SKM-1 treated with dmso at 0.1 percent for 144 hours (cell line): Measurements from ENCODE around the gene MOCS1.

Experiments
- DNase-seq: peaks from one replicate; lab custom pipeline; 2025; ENCODE audit not compliant: unreplicated experiment; lab: John Stamatoyannopoulos, UW

The MOCS1 gene

DNA sequence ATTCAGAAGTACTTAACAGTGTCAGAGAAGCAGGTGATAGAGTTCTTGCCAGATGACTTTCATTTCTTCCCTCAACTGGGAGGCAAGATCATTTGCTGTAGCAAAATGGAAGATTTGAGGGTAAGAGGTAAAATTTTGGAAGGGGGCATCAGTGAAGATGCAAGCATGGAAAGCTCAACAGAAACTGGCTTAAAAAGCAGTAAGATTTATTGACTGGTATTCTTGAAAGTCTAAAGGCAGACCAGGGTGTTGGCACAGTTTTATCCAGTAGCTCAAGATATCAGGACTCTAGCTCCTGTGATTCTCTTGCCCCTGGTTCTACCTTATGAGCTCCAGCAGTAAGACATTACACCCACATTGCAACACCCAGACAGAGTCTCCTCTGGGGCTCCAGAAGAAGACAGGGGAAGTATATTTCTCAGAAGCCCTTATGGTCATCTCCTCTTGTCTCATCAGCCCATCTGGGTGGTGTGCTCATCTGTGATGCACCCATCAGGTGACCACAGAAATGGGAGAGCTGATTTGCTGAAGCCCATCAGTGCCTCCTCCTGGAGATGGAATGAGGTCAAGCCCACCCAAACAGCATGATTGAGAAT lies 16.0 kb upstream of the MOCS1 start:
- no peak for DNase-seq

DNA sequence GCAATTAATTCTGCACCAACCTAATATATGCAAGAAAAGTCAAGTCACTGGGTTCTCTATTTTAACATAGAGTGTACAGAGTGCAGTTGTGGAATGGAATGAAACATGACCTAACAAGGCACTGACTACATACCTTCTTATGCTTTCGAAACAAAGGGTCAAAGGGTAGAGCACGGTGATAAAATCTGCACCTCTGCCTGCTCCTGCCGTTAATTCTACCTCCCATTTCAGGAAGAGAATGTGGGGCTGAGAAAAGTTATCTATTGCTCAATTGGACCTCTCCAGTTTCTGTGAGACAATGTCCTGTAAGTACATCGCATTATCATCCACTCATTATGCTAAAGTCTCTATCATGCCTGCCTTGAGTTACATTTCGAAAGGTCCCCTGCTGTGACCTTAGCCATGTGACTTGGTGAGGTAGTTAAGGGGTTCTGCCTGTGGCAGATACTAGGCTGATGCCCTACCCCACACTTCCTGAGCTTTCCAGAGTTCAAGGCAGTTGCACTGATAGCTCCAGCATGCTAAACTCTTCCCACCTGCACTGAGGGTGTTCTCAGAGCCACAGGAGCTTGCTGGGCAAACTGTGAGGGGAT lies 14.0 kb upstream of the MOCS1 start:
- no peak for DNase-seq

DNA sequence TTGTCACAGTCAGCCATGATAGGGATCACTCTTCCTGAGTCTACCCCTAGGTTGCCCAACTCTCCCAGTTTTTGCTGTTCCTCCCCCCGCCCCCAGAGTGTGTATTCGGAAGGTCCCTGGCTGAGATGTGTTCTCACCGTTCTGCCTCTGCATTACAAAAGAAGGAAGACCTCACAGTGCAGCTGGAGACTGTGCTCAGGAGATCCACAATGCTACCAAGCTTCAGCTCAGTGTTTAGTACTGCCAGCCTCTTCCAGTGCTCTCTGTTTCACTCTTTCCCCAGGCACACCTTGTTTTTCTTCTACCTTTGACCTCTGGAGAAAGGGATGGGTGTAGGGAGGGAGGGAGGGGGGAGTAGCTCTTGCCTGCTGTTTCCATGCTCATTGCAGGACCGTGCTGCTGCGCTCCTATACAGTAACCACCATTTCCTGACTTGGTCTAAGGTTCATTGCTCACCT lies 13.4 kb upstream of the MOCS1 start:
- no peak for DNase-seq

DNA sequence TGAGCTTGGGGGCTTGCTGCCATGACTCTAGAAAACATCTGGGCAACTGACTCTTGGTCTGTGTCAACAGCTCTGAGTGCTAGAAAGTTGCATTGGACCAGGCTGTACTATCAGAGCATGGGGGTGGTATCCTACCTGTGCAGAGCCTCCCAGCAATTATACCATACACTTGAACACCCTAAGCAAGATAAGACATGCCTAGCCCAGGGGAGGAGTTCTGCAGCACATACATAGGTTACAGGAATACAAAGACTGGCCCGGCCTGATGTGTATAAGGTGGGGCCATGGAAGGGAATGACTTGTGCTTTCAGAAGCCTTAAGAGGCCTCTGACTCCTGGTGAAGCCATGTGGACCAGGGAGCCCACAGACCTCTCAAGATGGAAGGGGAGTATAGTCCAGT lies 11.4 kb upstream of the MOCS1 start:
- no peak for DNase-seq

DNA sequence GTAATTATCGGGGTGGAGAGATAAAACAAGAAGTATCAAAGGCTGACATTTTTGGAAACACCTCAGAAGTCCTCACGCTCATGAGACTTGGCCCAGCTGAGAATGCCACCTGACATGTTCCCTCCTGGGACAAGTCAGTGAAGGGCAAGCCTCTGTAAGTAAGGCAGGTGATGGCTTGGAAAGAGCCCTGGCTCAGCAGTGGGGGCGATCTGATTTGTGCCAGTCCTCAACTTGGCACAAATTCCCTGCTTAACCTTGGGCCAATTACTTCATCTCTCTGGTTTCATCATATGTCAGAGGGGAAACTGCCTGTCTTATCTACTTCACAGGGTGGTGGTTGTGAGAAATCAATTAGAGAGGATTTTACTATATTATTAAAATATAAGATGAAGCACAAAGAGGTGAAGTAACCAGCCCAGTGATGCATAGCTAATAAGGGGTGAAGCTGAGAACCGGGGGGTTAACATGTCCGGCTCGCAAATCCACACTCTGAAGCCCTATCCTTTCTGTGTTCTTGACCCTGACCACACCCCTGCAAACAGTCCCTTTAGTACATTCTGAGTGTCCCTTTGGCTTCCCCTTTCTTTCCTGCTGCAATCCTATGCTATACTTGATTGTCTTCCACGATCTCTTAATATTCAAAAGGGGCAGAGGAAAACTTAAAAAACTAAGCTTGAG lies 8.8 kb upstream of the MOCS1 start:
- DNase-seq: no peak

DNA sequence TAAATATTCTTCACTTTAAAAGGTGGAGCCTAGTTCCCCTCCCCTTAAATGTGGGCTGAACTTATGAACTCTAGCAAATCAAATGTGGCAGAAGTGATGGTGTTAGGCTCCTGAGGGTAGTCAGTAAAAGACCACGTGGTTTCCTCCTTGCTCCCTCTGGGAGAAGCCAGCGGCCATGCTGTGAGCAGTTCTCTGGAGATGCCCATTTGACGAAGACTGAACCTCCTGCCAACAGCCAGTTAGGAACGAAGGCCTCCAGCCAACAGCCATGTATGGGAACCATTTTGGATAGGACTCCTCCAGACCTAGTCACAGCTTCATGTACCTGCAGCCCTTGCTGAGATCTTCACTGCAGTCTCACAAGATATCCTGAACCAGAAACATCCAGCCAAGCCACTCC lies 7.6 kb upstream of the MOCS1 start:
- no peak for DNase-seq

DNA sequence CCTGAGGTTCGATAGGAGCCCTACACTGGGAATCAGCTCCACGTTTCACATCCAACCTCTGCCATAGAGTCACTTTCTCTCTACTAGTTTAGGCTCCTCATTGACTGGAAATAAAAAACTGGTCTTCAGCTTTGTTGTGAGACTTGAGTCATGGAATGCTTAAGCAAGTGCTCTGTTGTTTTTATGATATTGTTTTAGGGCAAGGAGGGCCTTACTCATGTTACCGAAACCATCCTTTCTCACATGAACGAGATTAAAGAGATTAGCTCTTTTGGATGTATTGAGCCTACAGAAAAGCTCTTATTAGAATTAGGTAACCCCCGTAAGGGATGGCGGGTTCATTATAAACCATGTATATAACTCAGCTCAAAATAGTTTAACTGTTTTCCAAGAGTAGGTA lies 6.9 kb upstream of the MOCS1 start:
- no peak for DNase-seq

DNA sequence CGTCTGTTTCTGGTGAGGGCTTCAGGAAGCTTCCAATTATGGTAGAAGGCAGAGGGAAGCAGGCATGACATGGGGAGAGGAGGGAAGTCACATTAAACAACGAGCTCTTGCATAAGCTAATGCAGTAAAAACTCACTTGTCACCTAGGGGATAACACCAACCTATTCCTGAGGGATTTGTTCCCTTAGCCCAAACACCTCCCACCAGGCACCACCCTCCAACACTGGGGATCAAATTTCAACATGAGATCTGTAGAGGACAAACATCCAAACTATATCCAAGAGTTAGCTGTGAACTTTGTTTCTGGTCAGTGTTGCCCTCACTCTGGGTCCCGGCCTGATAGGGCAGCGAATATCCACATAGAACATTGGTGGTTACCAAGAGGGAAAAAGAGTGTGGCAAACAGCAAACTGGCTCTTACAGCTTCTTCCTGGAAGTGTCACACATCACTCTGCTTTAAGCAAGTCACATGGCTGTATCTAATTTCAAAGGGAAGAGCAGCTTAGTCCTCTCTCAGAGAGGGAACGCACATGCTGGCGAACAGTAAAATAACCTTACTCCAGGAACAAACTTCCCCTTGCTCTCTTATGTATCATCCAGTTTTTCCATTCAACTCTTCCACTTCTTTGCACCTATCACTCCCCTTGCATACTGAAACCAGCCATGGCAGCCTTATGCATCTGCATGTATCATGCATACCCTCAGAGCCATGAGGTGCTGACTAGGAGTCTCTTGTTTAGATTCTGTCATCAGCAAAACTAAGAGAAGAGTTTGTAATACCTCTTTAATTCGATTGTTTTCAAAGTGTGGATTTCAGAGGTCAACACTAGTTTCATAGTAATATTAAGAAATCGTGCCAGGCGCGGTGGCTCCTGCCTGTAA lies 4.8 kb upstream of the MOCS1 start:
- DNase-seq: no peak

DNA sequence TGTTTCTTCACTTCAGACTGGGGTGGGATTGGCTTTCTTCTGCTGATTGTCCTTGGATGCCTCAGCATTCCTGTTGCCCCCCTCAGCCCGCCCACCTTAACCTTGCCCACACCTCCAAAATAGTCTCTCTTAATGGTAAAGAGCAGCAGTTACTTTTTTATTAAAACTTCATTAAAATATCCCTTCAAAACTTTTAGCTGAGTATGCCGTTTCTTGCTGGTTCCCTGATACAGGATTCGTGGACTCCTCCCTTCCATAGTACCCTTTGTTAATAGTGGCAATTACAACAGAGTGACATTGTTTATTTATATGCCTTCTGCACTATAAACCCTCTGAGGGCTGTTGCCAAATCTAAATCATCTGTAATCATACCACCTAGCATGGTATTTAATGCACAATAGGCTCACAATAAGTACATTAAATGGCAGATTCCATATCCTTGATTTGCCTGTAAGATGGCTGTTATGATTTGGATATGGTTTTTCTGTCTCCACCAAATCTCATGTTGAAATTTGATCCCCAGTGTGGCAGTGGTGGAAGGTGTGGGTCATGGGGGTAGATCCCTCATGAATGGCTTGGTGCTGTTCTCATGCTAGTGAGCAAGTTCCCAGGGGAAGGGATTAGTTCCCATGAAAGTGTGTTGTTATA lies 3.5 kb upstream of the MOCS1 start:
- DNase-seq: no peak

DNA sequence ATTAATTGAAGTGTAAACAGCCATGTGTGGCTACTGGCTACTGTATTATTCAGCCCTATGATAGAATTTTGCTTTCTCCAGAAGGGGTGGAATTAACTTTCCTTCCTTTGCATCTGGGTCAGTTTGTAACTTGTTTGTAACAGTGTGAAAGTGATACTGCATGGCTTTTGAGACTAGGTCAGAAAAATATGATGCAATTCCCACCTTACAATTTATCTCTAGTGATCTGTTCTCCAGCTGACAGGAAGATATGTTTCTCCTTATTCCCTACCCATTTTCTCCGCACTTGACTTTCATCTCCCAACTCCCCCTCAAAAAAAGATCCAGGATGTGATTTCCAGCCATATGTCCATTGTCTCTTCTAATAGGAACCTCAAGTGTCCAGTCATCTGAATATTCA lies 2.6 kb upstream of the MOCS1 start:
- DNase-seq: no peak

DNA sequence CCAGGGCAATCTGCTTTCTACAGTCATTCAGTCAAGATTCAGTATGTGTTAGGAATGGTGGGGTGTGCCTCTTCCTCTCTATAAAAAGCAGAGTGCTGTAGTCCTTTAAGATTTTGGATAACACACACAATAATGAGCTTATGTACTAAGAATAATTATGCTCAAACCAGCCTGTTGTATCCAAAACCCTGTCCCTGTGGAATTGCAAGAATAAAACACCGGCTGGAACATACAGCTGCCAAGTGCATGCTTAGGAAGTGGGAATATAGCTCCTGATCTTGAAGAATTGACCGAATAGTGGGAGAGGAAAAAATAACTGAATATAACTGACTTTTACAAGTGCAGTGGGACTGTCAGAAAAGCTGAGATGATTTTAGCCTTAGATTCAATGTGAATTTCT lies 979 bp upstream of the MOCS1 start:
- no peak for DNase-seq

DNA sequence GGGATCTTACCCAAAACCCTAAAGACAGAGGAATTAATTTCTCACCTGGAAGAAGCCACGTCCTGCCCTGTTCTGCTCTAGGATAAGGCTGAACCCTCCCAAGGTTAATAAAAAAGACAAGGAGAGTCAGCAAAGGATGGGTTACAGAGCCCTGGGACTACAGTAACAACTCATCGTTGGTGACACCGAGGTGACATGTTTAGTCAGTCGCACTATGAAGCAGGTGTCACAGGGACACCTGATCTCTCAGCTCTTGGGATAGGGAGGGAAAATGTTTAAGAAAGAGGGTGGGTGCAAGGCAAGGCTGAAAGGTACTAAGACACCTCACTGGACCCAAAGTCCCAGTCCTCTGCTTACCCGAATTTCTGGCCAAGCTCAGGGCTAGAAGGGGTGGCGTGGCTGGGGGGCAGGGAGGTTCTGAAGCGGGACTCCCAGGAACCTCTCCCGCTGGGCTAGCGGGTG lies 562 bp downstream of the MOCS1 start:
- no peak for DNase-seq

DNA sequence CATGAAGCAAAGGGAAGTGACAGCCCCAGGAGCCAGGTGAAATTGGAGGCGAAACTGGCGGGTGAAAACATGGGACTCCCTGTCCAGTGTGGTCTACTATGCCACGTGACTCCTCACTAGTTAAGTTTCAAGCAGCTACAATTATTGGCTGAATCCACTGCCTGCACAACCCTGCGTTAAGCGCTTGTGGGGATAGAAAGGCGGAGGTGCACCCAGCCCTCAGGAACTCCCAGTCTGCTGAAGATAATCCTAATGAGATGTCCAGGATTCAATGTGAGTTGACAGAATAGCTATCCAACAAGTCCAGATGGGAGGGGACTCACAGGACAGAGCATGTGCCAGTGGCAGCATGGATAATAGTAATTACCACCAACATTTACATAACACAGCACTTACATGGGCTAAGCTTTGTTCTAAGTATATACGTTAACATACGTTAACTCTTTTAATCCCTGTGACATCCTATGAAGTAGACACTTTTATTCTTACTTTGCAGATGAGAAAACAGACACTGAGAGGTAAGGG lies 1.8 kb downstream of the MOCS1 start:
- no peak for DNase-seq

DNA sequence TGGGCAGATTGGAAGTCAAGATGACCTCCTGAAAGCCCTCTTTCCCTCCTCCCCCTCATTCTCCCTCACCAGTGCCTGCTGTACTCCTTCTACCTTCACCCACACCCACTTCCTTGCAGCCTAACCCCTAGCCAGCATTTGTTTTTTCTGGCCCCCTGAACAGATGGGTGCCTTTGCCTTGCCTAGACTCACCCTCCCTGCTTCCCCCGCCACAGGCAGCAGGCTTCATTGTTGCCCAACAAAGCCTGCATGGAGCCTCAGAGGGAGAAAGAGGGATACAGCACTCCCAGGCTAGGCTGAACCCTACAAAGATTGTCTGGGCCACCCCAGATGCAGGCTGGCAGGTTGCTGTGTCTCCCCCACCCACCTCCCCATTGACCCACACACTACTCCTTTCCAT lies 2.7 kb downstream of the MOCS1 start:
- no peak for DNase-seq

DNA sequence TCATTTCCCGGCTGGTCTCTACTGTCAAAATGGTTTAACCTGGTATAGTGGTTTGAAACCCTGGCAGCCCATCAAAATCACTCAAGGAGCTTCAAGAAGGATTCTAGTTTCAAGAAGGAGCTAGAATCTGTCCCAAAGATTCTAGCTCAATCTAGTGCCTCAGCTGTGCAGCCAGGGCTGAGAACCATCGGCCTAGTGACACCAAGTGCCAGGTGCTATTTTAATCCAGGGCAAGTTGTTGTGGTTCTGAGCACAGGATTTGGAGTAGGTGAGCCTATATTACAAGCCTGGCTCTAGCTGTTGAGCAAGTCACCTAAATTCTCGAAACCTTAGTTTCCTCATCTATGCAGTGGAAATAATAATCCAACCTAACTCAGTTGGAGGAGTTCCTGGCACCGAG lies 3.7 kb downstream of the MOCS1 start:
- no peak for DNase-seq

DNA sequence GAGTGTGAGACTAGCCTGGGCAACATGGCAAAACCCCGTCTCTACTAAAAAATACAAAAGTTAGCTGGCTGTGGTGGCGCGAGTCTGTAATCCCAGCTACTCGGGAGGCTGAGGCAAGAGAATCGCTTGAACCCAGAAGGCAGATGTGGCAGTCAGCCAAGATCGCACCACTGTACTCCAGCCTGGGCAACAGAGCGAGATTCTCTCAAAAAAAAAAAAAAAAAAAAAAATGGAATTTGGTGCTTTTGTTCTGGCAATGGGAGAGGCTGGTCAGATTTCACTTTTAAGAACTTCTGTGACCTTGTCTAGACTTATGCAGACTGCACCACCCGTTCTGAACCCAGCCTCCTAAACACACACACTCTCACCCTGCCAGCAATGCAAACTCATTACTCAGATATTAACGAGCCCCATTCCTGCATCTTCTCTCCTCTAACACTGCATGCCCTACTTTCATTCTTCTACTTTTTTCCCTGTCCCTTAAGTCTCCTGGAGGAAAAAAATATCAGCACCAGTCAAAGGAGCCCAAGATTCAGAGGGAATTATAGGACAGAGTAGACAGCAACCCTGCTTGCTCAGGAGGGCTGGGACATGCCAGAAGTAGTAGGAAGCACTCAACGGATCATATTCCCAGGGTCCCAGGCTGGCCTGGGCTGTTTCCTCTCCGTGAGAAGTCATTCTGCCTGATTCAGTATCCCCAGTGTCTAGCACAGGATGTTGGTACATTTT lies 4.4 kb downstream of the MOCS1 start:
- DNase-seq: no peak

DNA sequence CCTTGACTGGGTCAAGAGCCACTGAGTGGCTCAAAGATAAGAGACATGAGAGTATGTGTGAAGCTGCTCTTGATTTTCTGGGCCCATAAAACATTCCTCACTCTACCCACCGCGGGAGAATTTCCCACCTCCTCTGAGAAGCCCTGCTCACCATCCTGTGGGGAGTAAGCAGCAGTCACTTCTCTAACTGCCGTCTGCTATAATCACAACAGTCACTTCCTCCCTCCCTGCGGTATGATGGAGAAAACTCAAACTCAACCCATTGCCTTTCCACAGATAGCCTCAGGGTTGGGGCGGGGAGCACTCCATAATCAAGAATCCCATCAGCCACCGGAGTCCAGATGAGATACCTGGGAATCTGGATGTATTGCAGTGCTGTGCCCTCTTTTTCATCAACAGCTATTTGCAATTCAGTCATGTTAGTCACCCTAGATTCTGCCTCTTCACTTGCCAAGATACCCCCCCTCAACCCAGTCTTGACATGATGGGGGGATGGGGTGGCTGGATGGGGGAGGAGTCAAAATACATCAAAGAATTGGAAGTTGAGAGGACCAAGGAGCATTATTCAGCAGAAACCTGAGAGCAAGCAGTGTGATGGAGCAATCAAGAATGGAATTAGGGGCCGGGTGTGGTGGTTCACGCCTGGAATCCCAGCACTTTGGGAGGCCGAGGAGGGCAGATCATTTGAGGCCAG lies 5.1 kb downstream of the MOCS1 start:
- DNase-seq: no peak

DNA sequence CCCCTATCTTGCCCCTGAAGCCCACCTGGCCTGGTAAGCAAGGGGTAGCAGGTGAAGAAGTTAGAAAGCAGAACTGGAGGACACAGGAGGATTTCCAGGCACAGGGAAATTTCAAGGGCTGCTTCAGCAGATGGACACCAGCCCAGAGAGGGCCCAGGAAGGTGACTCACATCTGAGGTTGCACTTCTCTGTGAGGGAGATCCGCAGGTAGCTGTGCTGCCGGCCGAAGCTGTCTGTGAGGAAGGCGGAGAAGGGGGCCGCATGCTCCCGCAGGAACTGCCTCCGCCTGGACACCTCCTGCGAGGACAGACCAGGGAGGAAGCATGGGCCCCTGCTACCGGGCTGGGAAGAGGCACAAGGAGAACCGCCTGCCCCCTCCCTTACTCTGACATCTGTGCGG lies 7.1 kb downstream of the MOCS1 start:
- DNase-seq: no peak

DNA sequence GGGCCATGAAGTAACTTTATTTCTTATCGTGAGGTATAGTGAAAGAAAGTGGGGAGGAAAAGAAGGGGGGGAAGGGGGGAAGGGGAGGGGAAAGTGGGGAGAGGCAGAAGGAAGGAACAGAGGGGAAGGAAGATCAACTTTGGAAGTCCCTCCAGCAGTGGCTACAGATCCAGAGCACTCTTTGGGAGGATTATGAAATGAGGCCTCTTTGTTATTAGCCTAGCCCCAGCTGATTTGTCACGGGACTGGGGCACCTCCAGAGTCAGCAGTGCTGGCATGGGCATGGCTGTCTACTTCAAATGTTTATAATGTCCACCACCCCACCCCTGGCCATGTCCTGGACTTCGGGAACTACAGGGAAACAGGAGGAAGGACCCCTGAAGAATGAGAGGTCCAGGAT lies 7.6 kb downstream of the MOCS1 start:
- DNase-seq: no peak

DNA sequence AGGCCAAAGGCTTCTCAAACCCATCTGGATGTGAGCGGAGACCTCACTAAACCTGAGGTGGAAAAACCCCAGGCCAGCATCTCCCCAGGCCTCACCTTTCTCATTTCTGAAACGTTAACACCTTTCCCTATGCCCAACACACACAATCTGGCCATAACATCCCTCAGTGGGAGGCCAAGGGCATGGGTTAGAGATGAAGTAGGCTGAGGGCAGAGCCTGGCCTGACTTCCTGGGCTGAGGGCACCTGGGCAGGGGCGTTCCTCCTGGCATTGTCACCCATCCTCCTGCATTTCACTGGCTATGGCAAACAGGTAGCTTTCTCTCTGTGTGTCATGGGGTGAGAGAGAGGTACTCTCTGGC lies 8.4 kb downstream of the MOCS1 start:
- DNase-seq: no peak
